Rectal smooth muscle tissue (tissue), 1 donor: Measurements from ENCODE around the gene ANKRD11.

Experiments used
- H3K27ac ChIP-seq: one replicate; pipeline ENCODE4 v1.7.0; 2013; ENCODE audit warnings: low read depth, low read length, inconsistent platforms
- H3K27me3 ChIP-seq: one replicate; pipeline ENCODE4 v1.7.0; 2013; ENCODE audit warnings: low read length; ENCODE audit not compliant: control insufficient read depth, insufficient read depth
- H3K36me3 ChIP-seq: one replicate; pipeline ENCODE4 v1.7.0; 2013; ENCODE audit warnings: low read length; ENCODE audit not compliant: control insufficient read depth, insufficient read depth
- H3K4me1 ChIP-seq: one replicate; pipeline ENCODE4 v1.7.0; 2013; ENCODE audit warnings: low read length; ENCODE audit not compliant: control insufficient read depth, insufficient read depth
- H3K4me3 ChIP-seq: one replicate; pipeline ENCODE4 v1.7.0; 2013; ENCODE audit warnings: low read length
- H3K9ac ChIP-seq: one replicate; pipeline ENCODE4 v1.7.0; 2013; ENCODE audit warnings: low read length

ANKRD11 gene

DNA sequence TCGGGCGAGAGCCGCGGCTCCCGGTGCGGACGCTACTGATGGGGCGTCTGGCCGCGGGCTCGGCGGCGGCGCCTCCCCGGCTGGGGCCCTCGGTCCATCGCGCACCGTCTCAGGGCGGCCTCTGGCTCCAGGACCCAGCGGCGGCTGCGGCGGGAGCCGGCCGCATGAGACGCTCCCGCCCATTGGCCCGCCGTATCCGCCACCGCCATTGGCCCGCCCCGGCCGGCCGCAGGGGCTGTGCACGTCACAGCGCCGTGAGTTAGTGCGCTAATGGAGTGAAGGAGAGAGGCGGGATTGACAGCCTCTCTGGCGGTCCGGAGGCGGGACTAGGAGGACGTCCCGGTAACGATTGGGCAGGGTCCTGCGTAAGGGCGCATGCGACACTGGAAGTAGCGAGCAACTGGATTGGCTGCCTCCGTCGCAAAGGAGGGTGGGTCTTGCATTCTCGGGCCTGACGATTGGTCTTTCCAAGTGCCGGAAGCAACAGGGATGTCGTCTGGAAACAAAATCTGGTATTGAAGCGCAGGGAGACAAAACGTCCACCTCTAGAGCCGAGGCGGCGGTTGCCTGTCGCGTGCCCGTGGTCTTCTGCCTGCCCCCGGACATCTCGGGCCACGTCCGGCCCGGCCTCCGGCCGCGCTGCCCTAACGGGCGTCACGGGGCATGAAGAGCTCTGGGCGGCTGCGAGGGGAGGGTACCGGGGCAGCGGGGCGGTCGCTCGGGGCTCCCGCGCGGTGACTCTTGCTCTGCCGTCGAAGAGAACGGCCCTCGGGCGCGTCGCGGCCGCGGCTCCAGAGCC is at the start of gene ANKRD11:
TSS of gene ANKRD11 (minus strand) at position 123 of the 799 bp plus-strand sequence. CDS start 173,542 bp downstream, outside the sequence.
- Histone ChIP-seq H3K27me3 (no peaks in the 10 kb centered on the region), H3K27ac (peak within 1 kb of the TSS; percentile 88), H3K4me3 (peak within 1 kb of the TSS; percentile 92), H3K9ac (peak within 1 kb of the TSS; percentile 67), H3K36me3 (no peaks in the 10 kb centered on the region), H3K4me1 (peaks cover 24% of the 10 kb centered on the region)

GRCh38 chr16:89538286-89538685 is 47.9 kb upstream of the ANKRD11 start:
- H3K27ac ChIP-seq, result no peak overlapping the region
- no peaks in the 10 kb centered on the region for H3K4me1 ChIP-seq
- no peak overlapping the region for H3K4me3 ChIP-seq
- peaks cover 27% of the 10 kb centered on the region for H3K36me3 ChIP-seq
- H3K27me3 ChIP-seq, result no peaks in the 10 kb centered on the region
- no peak overlapping the region for H3K9ac ChIP-seq

DNA sequence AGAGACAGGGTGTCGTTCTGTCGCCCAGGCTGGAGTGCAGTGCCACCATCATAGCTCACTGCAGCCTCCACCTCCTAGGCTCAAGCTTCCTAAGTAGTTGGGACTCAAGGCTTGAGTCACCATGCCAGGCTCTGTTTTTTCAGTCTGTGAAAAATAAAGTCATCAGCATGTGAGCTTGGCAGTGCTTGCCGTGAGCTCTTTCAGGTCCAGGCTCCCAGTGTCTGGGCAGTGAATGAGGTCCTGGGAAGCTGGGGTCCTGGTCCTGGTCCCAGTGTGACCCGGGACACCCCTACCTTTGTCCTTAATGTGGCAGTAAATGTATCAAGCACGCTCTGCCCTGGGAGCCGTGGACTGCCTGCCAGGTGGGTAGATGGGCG is 47.2 kb upstream of the ANKRD11 start:
- Histone ChIP-seq H3K4me1 (no peaks in the 10 kb centered on the region), H3K4me3 (no peak overlapping the region), H3K27ac (no peak overlapping the region), H3K36me3 (peaks cover 27% of the 10 kb centered on the region), H3K9ac (no peak overlapping the region), H3K27me3 (no peaks in the 10 kb centered on the region)

DNA sequence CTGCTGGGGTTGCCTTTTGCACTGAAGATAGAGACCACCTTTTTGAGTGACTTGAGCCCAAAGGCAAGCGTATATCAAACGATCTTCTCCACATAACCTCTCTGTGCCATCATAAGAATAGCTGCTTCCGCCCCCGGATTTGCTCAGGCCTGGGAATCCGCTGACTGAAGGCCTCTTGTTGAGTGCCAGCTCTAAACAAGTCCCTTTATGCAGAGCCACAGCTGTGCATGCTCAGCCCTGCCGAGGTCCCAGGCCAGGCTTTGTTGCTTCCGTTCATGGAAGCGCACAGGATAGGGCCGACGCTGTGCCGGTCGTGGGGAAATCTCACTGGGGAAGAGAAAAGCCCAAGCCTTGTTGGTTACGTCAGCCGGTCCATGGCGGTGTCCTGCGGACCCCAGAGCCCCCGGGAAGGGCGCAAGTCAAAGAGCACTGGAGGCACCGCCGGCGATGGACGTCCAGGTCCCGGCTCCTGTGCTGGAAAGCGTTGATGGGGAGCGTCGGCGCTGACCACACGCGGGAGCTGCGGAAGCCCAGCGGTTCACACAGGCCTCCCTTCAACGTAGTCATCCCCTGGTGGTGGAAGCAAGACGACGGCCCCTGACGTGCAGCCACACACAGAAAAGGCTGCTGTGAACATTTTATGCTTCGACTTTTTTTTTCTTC is 46.7 kb upstream of the ANKRD11 start:
- Histone ChIP-seq H3K27me3 (no peaks in the 10 kb centered on the region), H3K27ac (no peak overlapping the region), H3K4me3 (no peak overlapping the region), H3K9ac (no peak overlapping the region), H3K36me3 (peaks cover 31% of the 10 kb centered on the region), H3K4me1 (no peaks in the 10 kb centered on the region)

DNA sequence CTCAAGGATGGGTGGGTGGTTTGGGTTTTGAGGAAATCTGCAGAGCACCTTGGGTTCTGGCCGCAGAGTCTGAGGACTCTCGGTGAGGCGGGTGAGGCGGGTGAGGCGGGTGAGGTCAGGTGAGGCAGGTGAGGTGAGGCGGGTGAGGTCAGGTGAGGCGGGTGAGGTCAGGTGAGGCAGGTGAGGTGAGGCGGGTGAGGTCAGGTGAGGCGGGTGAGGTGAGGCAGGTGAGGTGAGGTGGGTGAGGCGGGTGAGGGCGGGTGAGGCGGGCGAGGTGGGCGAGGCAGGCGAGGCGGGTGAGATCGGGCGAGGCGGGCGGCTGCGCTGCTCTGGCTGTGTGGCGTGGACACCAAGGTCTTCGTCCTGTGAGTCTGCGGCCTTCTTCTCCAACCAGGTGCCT is 46.0 kb upstream of the ANKRD11 start:
- no peak overlapping the region for H3K9ac ChIP-seq
- H3K36me3 ChIP-seq, result peaks cover 35% of the 10 kb centered on the region
- H3K4me3 ChIP-seq, result no peak overlapping the region
- no peaks in the 10 kb centered on the region for H3K27me3 ChIP-seq
- H3K4me1 ChIP-seq, result no peaks in the 10 kb centered on the region
- H3K27ac ChIP-seq, result no peak overlapping the region

GRCh38 chr16:89534252-89534756 is 43.9 kb upstream of the ANKRD11 start:
- no peak overlapping the region for H3K27ac ChIP-seq
- H3K4me3 ChIP-seq, result no peak overlapping the region
- H3K27me3 ChIP-seq, result no peaks in the 10 kb centered on the region
- no peaks in the 10 kb centered on the region for H3K4me1 ChIP-seq
- H3K36me3 ChIP-seq, result peaks cover 40% of the 10 kb centered on the region
- H3K9ac ChIP-seq, result no peak overlapping the region

GRCh38 chr16:89531821-89532526 is 41.6 kb upstream of the ANKRD11 start:
- Histone ChIP-seq H3K36me3 (peaks cover 45% of the 10 kb centered on the region), H3K4me1 (no peaks in the 10 kb centered on the region), H3K27ac (no peak overlapping the region), H3K9ac (no peak overlapping the region), H3K27me3 (no peaks in the 10 kb centered on the region), H3K4me3 (no peak overlapping the region)

- Histone ChIP-seq H3K27ac (no peak overlapping the region), H3K4me1 (no peaks in the 10 kb centered on the region), H3K4me3 (no peak overlapping the region), H3K27me3 (no peaks in the 10 kb centered on the region), H3K9ac (no peak overlapping the region), H3K36me3 (peaks cover 51% of the 10 kb centered on the region)
These were observed 40.3 kb upstream of the ANKRD11 start for GRCh38 chr16:89530401-89531381.

DNA sequence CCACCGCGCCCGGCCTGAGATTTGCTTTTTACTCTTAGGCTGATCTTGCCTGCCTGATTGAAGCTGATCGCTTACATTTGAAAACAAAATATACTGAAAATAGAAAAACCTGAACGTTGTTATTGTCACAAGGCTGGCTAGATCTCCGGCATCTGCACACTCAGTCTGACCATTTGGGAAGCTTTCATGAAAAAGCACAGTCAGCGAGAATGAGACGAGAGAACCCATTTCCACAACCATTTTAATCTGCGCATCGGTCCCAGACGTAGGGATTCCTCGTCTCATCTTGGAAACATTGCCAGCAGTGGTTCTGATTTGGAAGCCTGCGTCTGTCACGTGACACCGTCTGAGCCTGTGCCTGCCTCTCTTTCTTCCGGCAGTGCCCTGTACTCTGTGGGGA is 38.7 kb upstream of the ANKRD11 start:
- H3K9ac ChIP-seq, result no peak overlapping the region
- no peaks in the 10 kb centered on the region for H3K4me1 ChIP-seq
- H3K27me3 ChIP-seq, result no peaks in the 10 kb centered on the region
- H3K27ac ChIP-seq, result no peak overlapping the region
- no peak overlapping the region for H3K4me3 ChIP-seq
- H3K36me3 ChIP-seq, result peaks cover 50% of the 10 kb centered on the region

- no peak overlapping the region for H3K27ac ChIP-seq
- H3K9ac ChIP-seq, result no peak overlapping the region
- H3K4me3 ChIP-seq, result no peak overlapping the region
- H3K36me3 ChIP-seq, result peaks cover 51% of the 10 kb centered on the region
- no peaks in the 10 kb centered on the region for H3K27me3 ChIP-seq
- no peaks in the 10 kb centered on the region for H3K4me1 ChIP-seq
These were observed 35.0 kb upstream of the ANKRD11 start for GRCh38 chr16:89525146-89525913.

- no peaks in the 10 kb centered on the region for H3K4me1 ChIP-seq
- no peak overlapping the region for H3K9ac ChIP-seq
- H3K27me3 ChIP-seq, result no peaks in the 10 kb centered on the region
- no peak overlapping the region for H3K4me3 ChIP-seq
- H3K27ac ChIP-seq, result no peak overlapping the region
- H3K36me3 ChIP-seq, result peaks cover 54% of the 10 kb centered on the region
These were observed 33.5 kb upstream of the ANKRD11 start for GRCh38 chr16:89523680-89524344.
